HG03520 (cell line): ENCODE results near the gene MRPL37.

Source experiments
- ATAC-seq: cut with Tn5 transposase; IDR thresholded peaks from one replicate; pipeline ENCODE4 v1.9.1; 2021; ENCODE audit warnings: mild to moderate bottlenecking, moderate library complexity; ENCODE audit not compliant: unreplicated experiment

Gene MRPL37

GRCh38 chr1:54239631-54240031 lies 39.7 kb downstream of the MRPL37 start:
- no peak for ATAC-seq

- ATAC-seq, result no peak
Observed at GRCh38 chr1:54240741-54241335, 40.9 kb downstream of the MRPL37 start.

- ATAC-seq, result no peak
Observed at GRCh38 chr1:54241364-54241763, 41.4 kb downstream of the MRPL37 start.

DNA sequence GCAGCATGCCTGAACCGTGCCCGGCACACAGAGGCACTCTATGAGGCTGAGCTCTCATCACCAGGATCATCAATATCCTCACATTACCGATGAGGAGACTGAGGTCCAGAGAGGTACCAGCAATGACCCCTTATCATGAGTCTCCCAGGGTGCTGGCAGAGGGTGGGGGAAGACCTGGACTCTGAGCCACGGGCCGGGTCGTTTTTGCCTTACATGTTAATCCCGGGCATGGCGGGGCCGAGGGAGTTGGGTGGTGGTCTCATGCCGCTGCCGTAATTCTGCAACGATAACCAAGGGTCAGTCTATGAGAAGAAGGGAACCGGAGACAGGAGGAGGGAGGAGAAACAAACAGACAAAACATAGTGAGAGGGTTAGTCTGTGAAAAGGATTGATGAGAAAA lies 43.1 kb downstream of the MRPL37 start:
- no peak for ATAC-seq

GRCh38 chr1:54244655-54245054 lies 44.7 kb downstream of the MRPL37 start:
- ATAC-seq, result no peak

GRCh38 chr1:54245501-54245900 lies 45.5 kb downstream of the MRPL37 start:
- ATAC-seq, result no peak

DNA sequence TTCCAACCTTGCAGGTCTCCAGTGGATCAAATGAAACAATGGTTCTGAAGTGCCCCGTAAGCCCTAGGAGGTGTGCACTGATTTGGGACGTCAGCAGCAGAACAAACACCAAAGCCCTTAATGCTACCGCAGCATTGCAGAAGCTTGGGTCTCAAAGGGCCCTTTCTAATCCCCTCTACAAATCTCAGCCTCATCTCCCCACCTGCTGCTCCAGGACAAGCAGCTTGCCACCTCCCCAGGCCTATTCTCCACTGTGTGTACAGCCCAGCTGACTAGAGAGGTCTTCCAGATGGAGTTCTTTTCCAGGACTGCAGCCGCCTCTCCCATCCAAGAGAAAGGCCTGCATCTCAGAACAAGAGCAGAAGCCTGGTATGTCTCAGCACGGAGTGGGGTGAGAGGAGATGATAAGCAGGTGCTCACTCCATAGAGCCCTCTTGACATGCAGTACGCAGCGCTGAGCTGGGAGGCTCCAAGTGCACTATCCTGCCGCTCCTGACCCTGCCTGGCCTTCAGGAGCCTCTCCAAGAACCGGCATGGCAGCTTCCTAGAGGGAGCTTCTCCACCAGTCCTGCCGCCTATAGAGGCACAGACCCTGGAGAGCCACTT lies 46.3 kb downstream of the MRPL37 start:
- no peak for ATAC-seq

- ATAC-seq, result no peak
Observed at GRCh38 chr1:54247863-54248515, 48.0 kb downstream of the MRPL37 start.

GRCh38 chr1:54248966-54249365 lies 49.0 kb downstream of the MRPL37 start:
- ATAC-seq, result no peak

DNA sequence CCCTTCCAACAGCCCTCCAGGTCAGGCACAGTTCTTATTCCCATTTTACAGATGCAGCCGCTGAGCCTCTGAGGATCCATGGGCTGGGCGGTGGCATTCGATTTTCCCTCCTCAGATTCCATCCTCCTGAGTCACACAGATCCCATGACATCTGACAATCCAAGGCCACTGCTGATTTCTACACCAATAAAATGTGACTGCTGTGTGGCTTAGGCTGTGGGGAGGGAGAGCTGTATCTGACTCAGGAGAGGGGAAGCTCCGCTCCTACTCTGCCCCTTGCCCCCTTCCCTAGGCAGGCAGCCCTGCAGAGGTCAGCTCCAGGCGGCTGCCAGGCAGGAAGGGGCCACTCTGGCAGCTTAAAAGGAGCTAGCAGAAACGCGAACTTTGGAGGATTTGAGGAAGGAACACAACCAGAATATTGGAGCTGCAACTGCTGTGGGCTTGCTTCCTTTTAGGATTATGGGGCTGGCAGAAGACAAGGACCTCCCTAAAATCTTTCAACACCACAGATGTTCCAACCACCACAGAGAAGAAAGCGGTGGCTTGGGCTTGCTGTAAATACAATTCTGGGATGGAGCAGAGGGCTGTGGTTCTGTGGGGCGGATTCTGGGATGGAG lies 50.0 kb downstream of the MRPL37 start:
- no peak for ATAC-seq

- ATAC-seq, result no peak
Observed at GRCh38 chr1:54250670-54251069, 50.7 kb downstream of the MRPL37 start.

DNA sequence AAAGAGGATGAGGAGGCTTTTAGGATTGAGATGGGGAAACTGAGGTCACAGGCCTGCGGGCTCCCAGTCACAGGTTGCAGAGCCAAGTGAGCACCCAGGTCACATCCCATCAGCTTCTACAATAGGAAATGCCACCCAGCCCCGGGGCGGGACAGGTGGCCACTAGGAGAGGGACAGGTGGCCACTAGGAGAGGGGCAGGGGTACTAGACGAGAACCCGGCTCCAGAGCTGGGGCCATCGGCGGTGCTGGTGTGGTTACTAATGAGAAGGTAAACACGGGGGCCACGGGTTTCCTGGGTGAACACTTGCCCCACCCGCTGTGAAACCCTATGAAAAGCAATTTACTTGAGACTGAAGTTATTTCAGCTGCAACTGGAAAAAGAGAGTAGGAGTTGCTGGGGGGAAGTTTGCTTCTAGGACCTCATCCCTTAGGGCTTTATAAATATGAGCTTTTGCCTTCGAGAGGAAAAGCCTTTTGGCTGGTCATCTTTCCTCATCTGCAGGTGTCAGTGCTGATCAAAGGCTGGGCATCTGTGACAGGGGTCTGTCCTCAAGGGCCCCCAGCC lies 52.5 kb downstream of the MRPL37 start:
- ATAC-seq, result no peak

- no peak for ATAC-seq
Observed at GRCh38 chr1:54253480-54253879, 53.5 kb downstream of the MRPL37 start.

DNA sequence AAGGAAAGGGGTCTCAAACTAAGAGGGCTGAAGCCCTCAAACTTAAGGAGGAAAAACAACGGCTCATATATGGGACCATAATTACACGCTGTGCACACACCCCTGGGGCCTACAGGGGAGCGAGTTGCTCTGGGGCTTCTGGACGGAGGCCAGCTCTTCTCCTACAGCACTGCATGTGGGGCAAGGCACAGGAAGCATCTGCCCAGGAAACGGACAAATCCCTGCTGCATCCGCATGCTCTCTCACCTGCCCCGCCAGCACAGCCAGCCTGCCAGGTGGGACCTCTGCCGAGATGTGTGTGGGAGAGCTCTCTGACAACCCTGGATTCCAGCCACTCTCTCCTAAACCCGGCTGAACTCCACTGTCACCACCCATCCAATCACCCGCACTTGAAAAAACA lies 54.1 kb downstream of the MRPL37 start:
- no peak for ATAC-seq

DNA sequence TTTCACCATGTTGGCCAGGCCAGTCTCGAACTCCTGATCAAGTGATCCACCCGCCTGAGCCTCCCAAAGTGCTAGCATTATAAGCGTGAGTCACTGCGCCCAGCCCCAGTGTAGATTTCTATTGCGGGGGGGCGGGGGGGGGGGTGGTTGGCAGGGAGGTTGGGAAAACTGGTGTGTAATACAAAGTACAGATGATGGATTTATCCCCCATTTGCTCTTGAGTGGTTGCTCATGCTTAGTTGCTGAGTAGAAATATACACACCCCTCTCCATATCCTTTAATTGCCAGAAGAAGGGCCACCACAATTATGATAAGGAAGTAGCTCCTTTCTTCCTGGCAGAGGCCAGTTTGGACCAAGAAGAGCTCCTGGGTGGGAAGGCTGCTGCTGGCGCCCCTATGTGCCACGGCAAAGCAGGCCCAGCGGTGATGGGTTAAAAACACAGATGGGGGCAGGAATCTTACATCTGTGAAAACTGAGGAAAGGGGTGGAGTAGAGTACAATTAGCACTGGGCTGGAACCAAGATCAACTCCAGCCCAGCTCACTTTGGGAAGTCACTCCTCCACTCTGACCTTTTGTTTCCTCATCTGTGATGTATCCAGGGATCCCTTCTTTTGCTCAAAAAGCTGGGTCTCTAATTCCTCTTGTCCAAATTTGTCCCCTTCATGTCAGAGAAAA lies 55.2 kb downstream of the MRPL37 start:
- ATAC-seq, result no peak

DNA sequence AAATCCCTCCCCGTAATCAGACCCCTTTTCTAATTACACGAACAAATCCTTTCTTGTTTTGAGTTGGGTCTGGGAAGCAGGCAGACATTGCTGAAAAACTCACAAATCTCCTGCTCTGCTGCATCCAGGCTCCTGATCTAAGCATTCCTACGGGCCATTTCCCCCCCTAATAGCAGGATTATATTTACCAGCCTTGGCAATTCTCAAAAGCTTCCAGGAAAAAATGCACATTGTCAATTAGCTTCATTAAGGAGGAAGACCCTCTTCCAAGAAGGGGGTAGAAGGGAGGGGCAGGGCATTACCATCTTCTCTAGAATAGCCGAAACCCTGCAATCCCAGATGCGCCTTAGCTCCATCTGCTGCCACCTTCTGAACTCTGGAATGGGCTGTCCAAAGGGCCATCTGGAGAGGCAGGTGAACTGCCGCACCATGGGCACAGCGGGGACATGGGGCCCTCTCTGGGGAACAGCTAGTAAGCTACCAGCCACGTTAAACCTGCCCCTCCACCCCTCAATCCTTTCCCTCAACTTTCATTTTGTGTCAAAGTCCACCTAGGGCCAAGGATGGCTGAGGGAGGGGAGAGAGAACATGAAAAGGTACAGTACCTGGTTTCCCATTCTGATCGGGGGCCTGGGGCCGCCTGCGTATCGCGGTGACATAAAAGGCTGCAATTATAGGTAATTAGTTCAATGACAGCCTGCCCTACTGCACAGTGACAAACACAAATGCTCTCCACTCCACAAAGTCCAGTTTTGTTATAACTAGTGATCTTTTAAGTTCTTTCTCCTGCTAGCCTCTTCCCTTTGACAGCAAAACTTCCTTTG lies 56.8 kb downstream of the MRPL37 start:
- ATAC-seq, result no peak

- no peak for ATAC-seq
Observed at GRCh38 chr1:54257346-54257620, 57.3 kb downstream of the MRPL37 start.

DNA sequence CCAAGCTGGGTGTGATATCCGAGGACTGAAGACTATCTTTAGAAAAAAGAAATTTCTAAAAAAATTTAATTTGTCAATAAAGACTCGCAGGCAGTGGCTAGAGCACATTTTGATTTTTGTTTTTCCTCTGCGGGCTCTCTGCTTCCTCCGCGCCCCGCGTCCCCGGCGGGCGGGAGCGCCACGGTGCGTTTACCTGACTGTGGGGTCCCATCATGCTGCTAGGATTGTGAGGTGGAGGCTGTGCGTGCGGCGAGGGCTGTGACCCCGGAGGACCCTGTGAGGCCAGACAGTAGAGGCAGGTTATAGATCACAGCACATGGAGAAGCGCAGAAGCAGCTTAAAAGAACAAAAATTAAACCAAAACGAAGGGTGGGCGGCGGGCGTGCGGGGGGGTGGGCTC lies 57.9 kb downstream of the MRPL37 start:
- ATAC-seq, result no peak

DNA sequence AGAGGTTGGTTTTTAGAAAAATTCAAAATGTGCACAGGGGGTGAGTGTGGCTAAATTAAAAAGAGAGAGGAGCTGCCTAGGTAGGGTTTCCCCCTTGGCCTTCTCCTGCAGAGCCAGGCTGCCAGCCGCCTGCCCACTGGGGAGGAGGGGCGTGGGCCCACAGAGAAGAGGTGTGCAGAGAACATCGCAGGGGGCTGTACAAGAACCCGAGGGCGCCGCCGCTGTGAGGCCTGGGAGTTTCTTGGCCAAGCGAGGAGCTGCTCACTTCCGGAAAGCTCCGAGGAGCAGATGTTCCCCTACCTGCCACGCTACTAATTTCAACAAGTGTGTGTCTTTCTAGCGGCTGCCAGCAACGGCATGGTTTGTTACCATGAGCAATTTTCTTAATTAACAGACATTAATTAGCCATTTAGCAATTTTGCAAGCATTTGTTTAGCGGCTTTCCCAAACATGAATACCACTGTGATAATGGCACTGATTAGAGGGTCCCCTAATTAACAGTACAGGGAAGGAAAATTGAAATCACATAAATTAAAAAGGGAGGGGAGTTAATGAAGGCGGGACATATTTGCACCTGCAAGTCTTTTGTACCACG lies 59.7 kb downstream of the MRPL37 start:
- ATAC-seq, result no peak

DNA sequence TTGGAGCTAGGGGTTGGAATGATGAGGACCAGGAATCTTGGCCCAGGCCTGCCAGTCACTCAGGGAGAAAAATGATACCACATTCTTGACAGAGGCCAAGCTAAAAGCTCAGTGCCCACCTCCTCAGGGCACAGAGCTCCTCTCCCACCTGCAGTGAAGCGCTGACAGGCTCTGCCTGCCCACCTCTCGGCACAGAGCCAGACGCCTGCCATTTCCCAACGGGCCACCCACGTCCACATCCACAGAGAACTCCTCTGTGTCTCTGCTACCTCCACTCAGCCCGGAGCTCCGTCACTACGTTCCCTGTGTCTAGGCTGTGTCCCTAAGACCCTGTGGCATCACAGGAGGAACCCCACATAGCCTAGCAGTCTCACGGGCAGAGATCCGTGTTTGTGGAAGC lies 60.8 kb downstream of the MRPL37 start:
- ATAC-seq, result no peak
